Common myeloid progenitor, CD34-positive (primary cell): Measurements from ENCODE around the gene ADTRP.

Experiments
- CTCF ChIA-PET: fragments of 350-600 bp; sonication (Branson Sonifier 250); formaldehyde crosslinking; loops from one replicate; lab custom pipeline; 2021; ENCODE audit warnings: antibody characterized with exemption; lab: Charles Lee
- POLR2A ChIA-PET: fragments of 350-600 bp; sonication (Branson Sonifier 250); formaldehyde crosslinking; loops from one replicate; lab custom pipeline; 2021; ENCODE audit warnings: antibody characterized with exemption; lab: Charles Lee
- DNase-seq, 3 donors: peaks; one replicate each; pipeline versions ENCODE4 v3.0.0 to v3.0.0-alpha.2; 2013
- H3K27ac ChIP-seq, 2 experiments: 1 replicate in 1 of 2; 2 replicates in 1 of 2; pipeline ENCODE4 v1.7.0; 2013; ENCODE audit warnings: inconsistent platforms in 2 of 2, low read length in 2 of 2, mild to moderate bottlenecking in 2 of 2, low read depth in 1 of 2, moderate library complexity in 1 of 2; ENCODE audit not compliant: severe bottlenecking in 2 of 2, insufficient read depth in 1 of 2, poor library complexity in 1 of 2
- H3K27me3 ChIP-seq, 5 experiments: replicated peaks in 2 of 5; 1 replicate in 3 of 5; 2 replicates in 2 of 5; pipeline versions ENCODE4 v1.6.1 to v1.7.0; 2013; ENCODE audit warnings: low read length in 4 of 5, mild to moderate bottlenecking in 2 of 5, moderate library complexity in 2 of 5, inconsistent platforms in 1 of 5; ENCODE audit not compliant: insufficient read depth in 5 of 5, control insufficient read depth in 4 of 5
- H3K36me3 ChIP-seq, 4 experiments: 1 replicate in 2 of 4; 2 replicates in 2 of 4; pipeline versions ENCODE4 v1.6.1 to v1.7.0; 2013; ENCODE audit warnings: low read length in 3 of 4, control low read depth in 1 of 4, mild to moderate bottlenecking in 1 of 4; ENCODE audit not compliant: control insufficient read depth in 4 of 4, insufficient read depth in 4 of 4
- H3K4me1 ChIP-seq, 4 experiments: 1 replicate in 3 of 4; 2 replicates in 1 of 4; pipeline versions ENCODE4 v1.6.1 to v1.7.1; 2013; ENCODE audit warnings: low read length in 3 of 4, mild to moderate bottlenecking in 3 of 4, control low read depth in 1 of 4, inconsistent platforms in 1 of 4, moderate library complexity in 1 of 4; ENCODE audit not compliant: control insufficient read depth in 4 of 4, insufficient read depth in 4 of 4; ENCODE audit errors: control extremely low read depth in 1 of 4
- H3K4me3 ChIP-seq, 7 experiments: 1 replicate in 4 of 7; 2 replicates in 3 of 7; pipeline versions ENCODE4 v1.5.1 to v1.7.0; 2013; ENCODE audit warnings: mild to moderate bottlenecking in 7 of 7, low read length in 6 of 7, moderate library complexity in 6 of 7, inconsistent platforms in 2 of 7, low read depth in 2 of 7, control low read depth in 1 of 7; ENCODE audit not compliant: insufficient read depth in 4 of 7, control insufficient read depth in 1 of 7; ENCODE audit errors: extremely low read depth in 1 of 7
- H3K9me3 ChIP-seq, 5 experiments: 1 replicate in 4 of 5; 2 replicates in 1 of 5; pipeline versions ENCODE4 v1.6.1 to v1.7.1; 2013; ENCODE audit warnings: low read length in 4 of 5, mild to moderate bottlenecking in 2 of 5, inconsistent platforms in 1 of 5, low read depth in 1 of 5, moderate library complexity in 1 of 5; ENCODE audit not compliant: control insufficient read depth in 4 of 5, insufficient read depth in 2 of 5; ENCODE audit errors: control extremely low read depth in 1 of 5
- WGBS: methylation state at CpG from one replicate; pipeline ENCODE4 v1.1.5; 2013; ENCODE audit not compliant: insufficient coverage; 5-methylcytosine and 5-hydroxymethylcytosine counted together

ADTRP gene

DNA sequence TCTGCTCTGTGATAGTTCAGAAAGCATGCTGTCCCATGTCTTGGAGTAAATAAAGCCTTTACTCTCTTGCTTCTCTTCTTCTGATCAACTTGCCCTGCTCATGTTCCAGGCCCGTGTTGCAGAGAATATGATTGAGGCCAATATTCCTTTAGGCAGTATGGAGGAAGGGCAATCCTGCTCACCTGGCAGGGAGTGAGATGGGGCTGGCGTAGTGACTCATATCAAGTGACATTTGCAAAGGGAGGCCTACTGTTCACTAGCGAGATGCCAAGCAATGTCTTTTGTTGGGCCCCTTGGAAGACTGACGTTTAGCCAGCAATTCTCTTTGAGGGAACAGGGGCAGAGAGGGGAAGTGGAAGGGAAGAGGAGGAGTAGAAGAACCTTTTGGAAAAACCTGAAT lies 19.7 kb downstream of the ADTRP start:
- H3K36me3 ChIP-seq = no peaks in the 10 kb centered on the region
- WGBS = 100% methylated on average over 4 of the region's 4 CpGs
- H3K4me3 ChIP-seq = no peak overlapping the region
- no peak for DNase-seq
- no peaks in the 10 kb centered on the region for H3K27me3 ChIP-seq
- POLR2A ChIA-PET = interaction anchor here (0.6 kb wide), 1 partner anchor 14 kb away, joined by 5 read pairs; no protein-coding TSS in a partner anchor
- CTCF ChIA-PET = interaction anchor here (0.7 kb wide), 1 partner anchor 190 kb away, joined by 3 read pairs; no protein-coding TSS in a partner anchor
- H3K27ac ChIP-seq = no peak overlapping the region
- peaks cover 0 to 6% (median 3%) of the 10 kb centered on the region in 5 experiments for H3K9me3 ChIP-seq
- no peaks in the 10 kb centered on the region for H3K4me1 ChIP-seq

DNA sequence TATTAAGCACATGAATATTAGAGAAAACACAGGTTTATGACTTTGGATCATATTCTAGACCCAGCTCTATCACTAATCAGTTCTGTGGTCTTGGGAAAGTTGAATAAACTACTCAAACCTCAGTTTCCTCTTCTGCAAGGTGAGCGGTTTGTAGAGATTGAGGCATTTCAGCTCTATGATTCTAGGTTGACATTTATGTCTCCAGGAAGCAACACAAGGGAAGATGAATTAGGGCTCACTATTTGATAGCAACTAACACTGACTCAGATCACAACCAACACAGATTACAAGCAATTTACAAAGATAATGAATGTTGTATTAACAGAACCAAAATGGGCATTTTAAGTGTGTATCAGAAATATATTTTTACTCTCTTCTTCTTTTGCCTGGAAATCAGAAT lies 21.9 kb downstream of the ADTRP start:
- ChIA-PET CTCF (no interaction called here), POLR2A (no interaction called here)
- Histone ChIP-seq H3K4me3 (no peak overlapping the region), H3K4me1 (no peaks in the 10 kb centered on the region), H3K36me3 (no peaks in the 10 kb centered on the region), H3K27me3 (no peaks in the 10 kb centered on the region), H3K27ac (no peak overlapping the region), H3K9me3 (peaks cover 0 to 6% (median 3%) of the 10 kb centered on the region in 5 experiments)
- DNase-seq = no peak
- WGBS = no CpG with 5 or more reads among the region's 1 CpG

DNA sequence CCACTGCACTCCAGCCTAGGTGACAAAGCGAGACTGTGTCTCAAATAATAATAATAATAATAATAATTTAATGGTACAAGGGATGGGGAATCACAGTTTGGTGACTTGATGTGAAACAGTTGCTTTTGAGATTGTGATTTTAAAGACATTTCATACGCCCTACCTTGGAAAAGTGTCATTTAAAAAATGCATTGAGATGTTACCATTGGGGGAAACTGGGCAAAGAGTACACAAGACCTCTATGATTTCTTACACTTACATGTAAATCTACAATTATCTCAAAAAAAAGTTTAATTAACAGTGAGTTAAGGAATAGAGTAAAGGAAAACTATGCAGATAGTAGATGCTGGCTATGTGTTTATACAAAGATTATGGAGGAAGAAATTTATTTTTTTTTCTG lies 22.3 kb downstream of the ADTRP start:
- H3K27me3 ChIP-seq = no peaks in the 10 kb centered on the region
- DNase-seq = no peak
- H3K4me1 ChIP-seq = no peaks in the 10 kb centered on the region
- WGBS = no CpG with 5 or more reads among the region's 2 CpGs
- CTCF ChIA-PET = no interaction called here
- no peak overlapping the region for H3K4me3 ChIP-seq
- H3K9me3 ChIP-seq = peaks cover 0 to 6% (median 3%) of the 10 kb centered on the region in 5 experiments
- POLR2A ChIA-PET = no interaction called here
- H3K27ac ChIP-seq = no peak overlapping the region
- H3K36me3 ChIP-seq = no peaks in the 10 kb centered on the region

DNA sequence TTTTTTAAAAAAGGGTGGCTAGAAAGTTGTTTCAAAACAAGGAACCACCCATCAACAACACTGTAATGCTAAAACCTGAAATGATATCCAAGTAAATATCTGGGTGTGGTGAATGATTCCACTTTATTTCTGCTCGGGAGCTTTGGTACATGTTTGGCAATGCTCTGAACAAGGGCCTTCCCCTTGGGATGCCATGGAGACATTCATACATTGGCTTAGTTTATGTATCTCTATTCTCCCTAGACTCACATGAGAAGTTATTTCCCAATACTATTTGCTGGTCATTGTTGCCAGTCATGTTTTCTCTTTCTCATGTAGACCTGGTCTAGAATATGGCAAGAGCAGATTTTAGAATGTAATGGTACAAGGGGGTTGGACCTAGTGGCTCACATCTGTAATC lies 22.9 kb downstream of the ADTRP start:
- Histone ChIP-seq H3K4me1 (no peaks in the 10 kb centered on the region), H3K9me3 (peaks cover 0 to 6% (median 3%) of the 10 kb centered on the region in 5 experiments), H3K4me3 (no peak overlapping the region), H3K27me3 (no peaks in the 10 kb centered on the region), H3K36me3 (no peaks in the 10 kb centered on the region), H3K27ac (no peak overlapping the region)
- 100% methylated on average over 1 of the region's 1 CpG for WGBS
- ChIA-PET POLR2A (no interaction called here), CTCF (no interaction called here)
- DNase-seq = no peak

DNA sequence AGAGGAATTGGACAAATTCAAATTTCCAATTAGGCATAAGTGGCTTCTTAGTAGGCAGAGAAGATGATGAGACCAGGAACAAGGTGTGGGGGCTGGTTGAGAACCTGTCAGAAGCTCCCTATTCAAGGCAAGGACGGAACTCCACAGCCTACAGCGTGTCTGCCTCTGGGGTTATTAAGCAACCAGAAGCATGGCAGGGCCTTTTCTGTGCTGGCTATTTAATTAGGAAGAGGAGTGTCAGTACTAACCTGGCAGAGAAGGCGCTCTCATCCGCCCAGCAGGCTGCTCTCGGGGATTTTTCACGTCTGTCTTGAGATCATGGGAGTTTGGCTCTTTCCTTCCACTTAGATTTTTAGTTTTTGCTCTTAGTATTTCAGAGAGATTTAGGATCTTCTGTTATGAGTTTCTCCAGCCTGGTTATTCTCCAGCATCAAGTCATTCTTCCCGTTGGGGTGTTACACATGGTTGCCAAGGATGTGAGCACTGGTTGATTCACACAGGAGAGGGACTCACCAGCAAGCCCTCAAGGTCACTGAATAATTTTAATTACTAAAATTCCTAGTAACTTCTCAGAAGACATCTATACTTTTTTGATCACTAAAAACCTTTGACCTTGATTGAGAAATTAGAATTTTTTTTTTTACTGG lies 23.9 kb downstream of the ADTRP start:
- no peaks in the 10 kb centered on the region for H3K4me1 ChIP-seq
- ChIA-PET CTCF (no interaction called here), POLR2A (no interaction called here)
- no peak for DNase-seq
- no peak overlapping the region for H3K27ac ChIP-seq
- peaks cover 0 to 6% (median 3%) of the 10 kb centered on the region in 5 experiments for H3K9me3 ChIP-seq
- WGBS = 98% methylated on average over 7 of the region's 7 CpGs
- no peaks in the 10 kb centered on the region for H3K36me3 ChIP-seq
- no peaks in the 10 kb centered on the region for H3K27me3 ChIP-seq
- no peak overlapping the region for H3K4me3 ChIP-seq

DNA sequence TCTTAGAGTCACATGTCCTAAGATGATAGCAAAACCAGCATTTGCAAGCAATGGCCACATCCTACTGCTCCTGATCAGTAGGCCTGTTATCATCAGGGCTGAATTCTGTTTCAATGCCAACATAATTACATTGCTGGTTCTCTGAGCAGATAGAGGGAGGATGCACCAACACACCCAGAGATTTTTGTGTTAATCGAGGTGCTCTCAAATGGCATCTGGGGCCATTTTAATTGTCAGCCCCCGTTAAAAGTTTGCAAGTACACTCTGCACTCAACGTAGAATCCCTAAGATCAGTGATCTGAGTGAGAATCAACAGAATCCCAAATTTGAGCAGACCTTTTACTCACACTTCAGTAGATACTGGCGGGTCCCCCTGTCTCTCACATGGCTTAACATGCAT lies 24.8 kb downstream of the ADTRP start:
- Histone ChIP-seq H3K4me1 (no peaks in the 10 kb centered on the region), H3K4me3 (no peak overlapping the region), H3K27me3 (no peaks in the 10 kb centered on the region), H3K36me3 (no peaks in the 10 kb centered on the region), H3K27ac (no peak overlapping the region), H3K9me3 (peaks cover 0 to 6% (median 3%) of the 10 kb centered on the region in 5 experiments)
- ChIA-PET CTCF (interaction anchor here (1.5 kb wide), 1 partner anchor 21 kb away, joined by 3 read pairs; no protein-coding TSS in a partner anchor), POLR2A (no interaction called here)
- DNase-seq = no peak
- WGBS = 100% methylated on average over 4 of the region's 4 CpGs

DNA sequence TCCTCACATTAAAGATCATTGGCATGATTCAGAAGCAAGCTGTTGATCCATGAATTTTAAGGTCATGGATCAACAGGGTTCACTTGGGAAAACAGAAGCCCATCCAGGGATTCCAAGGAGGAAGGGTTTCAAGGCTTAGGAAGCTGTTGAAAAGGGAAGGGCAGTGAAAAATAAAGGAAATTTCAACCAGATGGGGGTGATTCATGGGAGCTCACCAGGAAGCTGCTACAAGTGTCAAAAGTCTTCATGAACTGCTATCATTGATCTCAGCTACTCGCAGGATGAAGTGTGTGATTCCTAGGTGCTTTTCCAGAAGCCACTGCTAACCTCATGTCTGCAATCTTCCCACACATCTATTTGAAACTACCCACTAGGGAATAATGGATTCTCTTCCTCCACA lies 26.2 kb downstream of the ADTRP start:
- Histone ChIP-seq H3K9me3 (peaks cover 0 to 1% (median under 1%) of the 10 kb centered on the region in 5 experiments), H3K27ac (no peak overlapping the region), H3K4me1 (no peaks in the 10 kb centered on the region), H3K36me3 (no peaks in the 10 kb centered on the region), H3K27me3 (no peaks in the 10 kb centered on the region), H3K4me3 (no peak overlapping the region)
- DNase-seq = no peak
- WGBS = 100% methylated on average over 1 of the region's 1 CpG
- POLR2A ChIA-PET = no interaction called here
- CTCF ChIA-PET = no interaction called here
